ENCODE results near the gene RNF10.

GRCh38 chr12:120562906-120563305 lies 28.8 kb downstream of the RNF10 start:
- TF ChIP-seq, protein P1, sequence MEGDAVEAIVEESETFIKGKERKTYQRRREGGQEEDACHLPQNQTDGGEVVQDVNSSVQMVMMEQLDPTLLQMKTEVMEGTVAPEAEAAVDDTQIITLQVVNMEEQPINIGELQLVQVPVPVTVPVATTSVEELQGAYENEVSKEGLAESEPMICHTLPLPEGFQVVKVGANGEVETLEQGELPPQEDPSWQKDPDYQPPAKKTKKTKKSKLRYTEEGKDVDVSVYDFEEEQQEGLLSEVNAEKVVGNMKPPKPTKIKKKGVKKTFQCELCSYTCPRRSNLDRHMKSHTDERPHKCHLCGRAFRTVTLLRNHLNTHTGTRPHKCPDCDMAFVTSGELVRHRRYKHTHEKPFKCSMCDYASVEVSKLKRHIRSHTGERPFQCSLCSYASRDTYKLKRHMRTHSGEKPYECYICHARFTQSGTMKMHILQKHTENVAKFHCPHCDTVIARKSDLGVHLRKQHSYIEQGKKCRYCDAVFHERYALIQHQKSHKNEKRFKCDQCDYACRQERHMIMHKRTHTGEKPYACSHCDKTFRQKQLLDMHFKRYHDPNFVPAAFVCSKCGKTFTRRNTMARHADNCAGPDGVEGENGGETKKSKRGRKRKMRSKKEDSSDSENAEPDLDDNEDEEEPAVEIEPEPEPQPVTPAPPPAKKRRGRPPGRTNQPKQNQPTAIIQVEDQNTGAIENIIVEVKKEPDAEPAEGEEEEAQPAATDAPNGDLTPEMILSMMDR (IDR thresholded peaks at IDR 0.05; ENCODE audit: low read depth, low read length), result no peak
- no peak for TF ChIP-seq EZH2phosphoT487 (IDR thresholded peaks at IDR 0.05; ENCODE audit: low read depth)
